Stimulated activated naive CD8-positive, alpha-beta T cell treated with anti-CD3 and anti-CD28 coated beads, Interleukin-15, Interleukin-2, amounts not matched to agents 100 U/mL and 50 U/mL, for 24 hours (primary cell): ENCODE results near the gene PTGES.
A peak's percentile ranks its signal among the peaks of the same experiment; 100 is the strongest.
"Not testable (repeated sequence)": the region's sequence is repeated elsewhere in the genome, so short reads cannot be mapped to it uniquely, and the experiment has no call there.

Source experiments
- ATAC-seq: fragments of 150-1000 bp; cut with Tn5 transposase; one replicate; pipeline ENCODE4 v1.10.0; 2021
- DNase-seq: peaks from one replicate; pipeline ENCODE4 v3.0.0; 2021

PTGES gene, protein sequence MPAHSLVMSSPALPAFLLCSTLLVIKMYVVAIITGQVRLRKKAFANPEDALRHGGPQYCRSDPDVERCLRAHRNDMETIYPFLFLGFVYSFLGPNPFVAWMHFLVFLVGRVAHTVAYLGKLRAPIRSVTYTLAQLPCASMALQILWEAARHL

DNA sequence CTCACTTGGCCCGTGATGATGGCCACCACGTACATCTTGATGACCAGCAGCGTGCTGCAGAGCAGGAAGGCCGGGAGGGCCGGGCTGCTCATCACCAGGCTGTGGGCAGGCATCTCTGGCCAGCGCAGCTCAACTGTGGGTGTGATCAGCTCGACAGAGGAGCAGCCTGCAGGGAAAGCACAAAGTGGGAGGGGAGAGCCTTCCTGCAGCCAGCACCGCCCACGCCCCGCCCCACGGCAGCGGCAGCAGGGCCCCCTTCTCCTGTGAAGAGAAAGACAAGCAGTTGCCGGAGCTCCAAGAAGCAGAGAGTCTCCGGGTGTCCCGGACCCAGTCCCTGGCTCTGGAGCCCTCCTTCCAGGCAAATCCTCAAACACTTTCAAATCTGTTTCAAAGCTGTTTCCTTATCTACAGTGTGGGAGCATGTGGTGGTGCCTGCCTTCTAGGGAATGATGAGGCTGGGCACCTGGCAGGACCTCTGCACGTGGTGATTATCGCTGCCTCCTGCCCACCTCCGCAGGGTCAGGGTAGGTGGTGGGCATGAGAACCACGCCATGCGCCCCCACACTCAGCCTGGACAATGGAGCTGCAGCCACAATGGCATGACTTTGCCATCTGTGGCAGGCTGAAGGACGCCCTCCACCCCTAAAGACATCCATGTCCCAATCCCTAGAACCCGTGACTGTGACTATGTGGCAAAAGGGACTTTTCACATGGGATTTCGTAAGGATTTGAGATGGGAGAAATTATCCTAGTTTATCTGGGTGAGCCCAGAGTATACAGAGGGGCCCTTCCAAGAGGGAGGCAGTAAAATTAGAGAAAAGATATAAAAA lies at the start of gene PTGES:
TSS of gene PTGES (minus strand) at position 143 of the 830 bp plus-strand sequence. CDS start at position 113, 30 bp downstream.
- peak; percentile 63 for DNase-seq
- ATAC-seq = peak; percentile 30

DNA sequence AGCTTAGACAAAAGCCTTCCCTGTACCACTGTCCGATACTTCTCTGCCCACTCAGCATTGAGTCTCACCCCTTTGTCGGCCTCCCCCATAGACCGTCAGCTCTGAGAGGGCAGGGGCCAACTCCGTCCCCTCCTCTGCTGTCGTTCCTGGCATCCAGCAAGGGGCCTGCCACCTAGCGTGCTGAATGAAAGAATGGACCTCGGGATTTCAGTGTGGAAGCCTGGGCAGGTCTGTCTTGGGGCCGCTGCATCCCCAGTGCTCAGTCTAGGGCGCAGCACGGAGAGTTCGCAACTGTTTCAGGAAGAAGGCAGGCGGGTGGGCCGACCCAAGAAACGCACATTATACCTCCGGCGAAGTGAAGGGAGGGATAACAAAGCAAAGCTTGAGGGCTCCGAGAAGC lies 48.7 kb upstream of the PTGES start:
- ATAC-seq = no peak
- DNase-seq = no peak

DNA sequence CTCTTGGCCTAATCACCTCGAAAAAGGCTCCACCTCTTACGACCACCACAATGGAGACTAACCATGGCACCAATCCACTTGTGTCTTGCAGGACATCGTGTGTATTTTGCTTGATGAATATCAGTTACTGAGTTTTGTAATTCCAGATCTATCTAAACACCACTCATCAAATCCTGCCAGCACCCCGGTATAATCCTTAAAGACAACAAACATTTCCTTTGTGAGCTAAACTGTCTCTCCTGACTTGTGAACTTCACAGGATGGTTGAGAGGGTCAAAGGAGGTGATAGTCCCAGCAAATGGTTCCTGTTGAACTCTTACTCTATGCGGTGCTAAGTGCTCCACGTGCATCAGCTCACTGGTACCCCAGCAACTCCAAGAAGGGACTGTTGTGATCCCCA lies 46.1 kb upstream of the PTGES start:
- no peak for ATAC-seq
- DNase-seq = no peak

DNA sequence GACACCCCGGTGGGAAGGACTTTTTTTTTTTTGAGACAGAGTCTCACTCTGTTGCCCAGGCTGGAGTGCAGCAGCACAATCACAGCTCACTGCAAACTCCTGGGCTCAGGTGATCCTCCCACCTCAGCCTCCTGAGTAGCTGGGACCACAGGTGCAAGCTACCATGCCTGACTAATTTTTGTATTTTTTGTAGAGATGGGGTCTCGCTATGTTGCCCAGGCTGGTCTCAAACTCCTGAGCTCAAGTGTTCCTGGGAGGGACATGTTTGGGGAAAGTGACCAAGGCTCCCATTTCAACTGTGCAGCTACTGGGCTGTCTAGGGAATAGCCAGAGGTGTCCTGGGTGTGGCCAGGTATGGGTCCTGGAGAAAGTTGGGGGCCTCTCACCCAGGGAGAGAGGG lies 43.2 kb upstream of the PTGES start:
- ATAC-seq, DNase-seq: not testable (repeated sequence)

DNA sequence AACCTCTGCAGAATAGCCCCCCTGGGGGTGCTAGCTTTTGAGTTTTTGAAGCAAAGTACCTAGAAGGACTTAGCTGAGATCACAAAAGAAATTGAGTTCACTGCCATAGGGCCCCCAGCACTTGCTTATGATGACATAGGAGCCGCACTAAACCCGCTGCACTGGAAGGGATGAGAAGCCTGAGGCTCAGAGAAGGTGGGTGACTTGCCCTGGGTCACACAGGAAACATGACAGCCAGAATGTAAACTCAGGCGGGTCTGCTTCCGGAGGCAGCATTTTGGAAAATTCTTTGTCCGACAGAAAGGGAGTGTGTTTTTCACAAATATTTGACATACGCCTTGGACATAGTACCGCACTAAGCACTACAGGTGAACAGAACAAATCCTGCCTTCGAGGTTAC lies 41.7 kb upstream of the PTGES start:
- DNase-seq = no peak
- no peak for ATAC-seq

DNA sequence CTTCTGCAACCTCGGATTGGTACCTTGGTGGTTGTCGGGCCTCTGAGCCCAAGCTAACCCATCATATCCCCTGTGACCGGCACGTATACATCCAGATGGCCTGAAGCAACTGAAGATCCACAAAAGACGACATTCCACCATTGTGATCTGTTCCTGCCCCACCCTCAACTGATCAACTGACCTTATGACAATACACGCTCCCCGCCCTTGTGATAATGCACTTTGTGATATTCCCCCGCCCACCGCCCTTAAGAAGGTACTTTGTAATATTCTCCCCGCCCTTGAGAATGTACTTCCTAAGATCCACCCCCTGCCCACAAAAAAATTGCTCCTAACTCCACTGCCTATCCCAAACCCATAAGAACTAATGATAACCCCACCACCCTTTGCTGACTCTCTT lies 33.6 kb upstream of the PTGES start:
- DNase-seq (no peak), ATAC-seq (no peak)

DNA sequence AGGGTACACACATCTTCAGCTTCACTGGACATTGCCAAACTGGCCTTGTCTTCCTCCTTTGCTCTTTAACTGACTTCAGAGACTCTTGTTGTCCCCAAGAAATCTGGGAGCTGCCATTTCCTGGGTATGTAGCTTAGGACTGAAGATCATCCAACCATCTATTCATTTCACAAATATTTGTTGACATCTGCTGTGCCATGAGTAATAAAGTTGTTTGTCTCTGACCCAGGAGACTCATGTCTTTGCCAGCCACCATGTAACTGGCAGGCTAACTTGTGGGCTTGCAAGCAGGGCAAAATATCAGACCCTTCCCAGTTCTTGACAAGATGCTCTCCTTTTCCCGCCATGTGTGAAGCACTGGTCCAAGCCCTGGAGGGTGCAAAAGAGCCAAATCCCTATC lies 33.0 kb upstream of the PTGES start:
- DNase-seq (no peak), ATAC-seq (no peak)

DNA sequence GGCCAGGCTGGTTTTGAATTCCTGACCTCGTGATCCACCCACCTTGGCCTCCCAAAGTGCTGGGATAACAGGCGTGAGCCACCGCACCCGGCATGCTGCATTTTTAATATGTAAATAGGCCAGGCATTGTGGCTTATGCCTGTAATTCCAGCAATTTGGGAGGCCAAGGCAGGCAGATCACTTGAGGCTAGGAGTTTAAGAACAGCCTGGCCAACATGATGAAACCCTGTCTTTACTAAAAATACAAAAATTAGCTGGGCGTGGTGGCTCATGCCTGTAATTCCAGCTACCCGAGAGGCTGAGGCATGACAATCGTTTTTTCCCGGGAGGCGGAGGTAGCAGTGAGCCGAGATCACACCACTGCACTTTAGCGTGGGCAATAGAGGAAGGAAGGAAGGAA lies 32.1 kb upstream of the PTGES start:
- DNase-seq, ATAC-seq: not testable (repeated sequence)

DNA sequence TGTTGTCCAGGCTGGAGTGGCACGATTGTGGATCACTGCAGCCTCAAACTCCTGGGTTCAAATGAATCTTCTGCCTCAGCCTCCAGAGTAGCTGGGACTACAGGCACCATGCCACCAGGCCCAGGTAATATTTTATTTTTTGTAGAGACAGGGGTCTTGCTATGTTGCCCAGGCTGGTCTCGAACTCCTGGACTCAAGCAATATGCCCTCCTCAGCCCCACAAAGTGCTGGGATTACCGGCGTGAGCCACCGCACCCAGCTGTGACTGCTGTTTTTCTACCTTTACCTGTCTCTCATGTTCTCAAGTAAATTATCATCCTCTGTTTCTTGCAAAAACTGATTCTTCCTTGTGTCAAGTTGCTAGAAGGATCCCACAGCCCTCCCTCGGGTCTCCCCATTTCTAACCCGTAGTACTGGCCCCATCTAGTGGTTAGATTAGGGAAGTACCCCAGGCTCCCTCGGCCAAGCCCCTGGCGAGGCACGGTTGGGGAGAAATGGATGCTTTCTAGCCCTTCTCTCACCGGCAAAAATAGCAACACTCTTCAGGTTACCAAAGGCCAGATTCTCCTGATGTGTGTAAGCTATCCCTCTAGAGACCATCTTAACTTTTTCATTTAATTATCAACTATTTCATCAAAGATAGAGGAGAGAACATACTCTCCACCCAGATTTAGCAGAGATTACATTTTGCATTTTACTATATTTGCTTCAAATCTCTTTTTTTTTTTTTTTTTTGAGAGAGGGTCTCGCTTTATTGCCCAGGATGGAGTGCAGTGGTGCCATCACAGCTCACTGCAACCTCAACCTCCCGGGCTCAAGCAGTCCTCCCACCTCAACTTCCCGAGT lies 30.9 kb upstream of the PTGES start:
- peak; percentile 88 for ATAC-seq
- DNase-seq = peak; percentile 78

DNA sequence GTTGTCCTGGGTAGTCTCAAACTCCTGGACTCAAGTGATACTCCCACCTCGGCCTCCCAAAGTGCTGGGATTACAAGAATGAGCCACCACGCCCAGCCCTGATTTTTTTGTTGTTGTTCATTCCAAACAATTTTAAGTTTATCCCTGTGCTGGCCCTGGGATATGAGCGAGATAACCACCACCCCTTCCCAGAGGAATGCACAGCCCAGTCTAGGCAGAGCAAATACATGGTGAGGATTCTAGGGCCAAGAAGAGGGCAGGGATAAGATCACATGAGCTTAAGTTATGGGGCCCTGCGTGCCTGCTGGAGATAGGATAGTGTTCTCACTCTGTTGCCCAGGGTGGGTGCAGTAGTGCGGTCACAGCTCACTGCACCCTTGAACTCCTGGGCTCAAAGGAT lies 29.1 kb upstream of the PTGES start:
- no peak for DNase-seq
- ATAC-seq = no peak

DNA sequence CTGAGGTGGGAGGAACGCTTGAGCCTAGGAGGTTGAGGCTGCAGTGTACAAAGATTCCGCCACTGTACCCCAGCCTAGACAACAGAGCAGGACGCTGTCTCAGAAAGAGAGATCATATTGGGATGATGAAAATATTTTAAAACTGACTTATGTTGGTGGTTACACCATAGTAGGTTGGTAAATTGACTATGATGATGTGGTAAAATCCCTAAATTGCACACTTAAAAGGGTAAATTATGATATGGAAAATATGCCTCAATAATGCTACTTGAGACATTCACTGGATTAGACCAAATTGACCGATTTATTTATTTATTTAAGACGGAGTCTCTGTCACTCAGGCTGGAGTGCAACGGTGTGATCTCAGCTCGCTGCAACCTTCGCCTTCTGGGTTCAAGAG lies 28.3 kb upstream of the PTGES start:
- DNase-seq (no peak), ATAC-seq (peak; percentile 9)

DNA sequence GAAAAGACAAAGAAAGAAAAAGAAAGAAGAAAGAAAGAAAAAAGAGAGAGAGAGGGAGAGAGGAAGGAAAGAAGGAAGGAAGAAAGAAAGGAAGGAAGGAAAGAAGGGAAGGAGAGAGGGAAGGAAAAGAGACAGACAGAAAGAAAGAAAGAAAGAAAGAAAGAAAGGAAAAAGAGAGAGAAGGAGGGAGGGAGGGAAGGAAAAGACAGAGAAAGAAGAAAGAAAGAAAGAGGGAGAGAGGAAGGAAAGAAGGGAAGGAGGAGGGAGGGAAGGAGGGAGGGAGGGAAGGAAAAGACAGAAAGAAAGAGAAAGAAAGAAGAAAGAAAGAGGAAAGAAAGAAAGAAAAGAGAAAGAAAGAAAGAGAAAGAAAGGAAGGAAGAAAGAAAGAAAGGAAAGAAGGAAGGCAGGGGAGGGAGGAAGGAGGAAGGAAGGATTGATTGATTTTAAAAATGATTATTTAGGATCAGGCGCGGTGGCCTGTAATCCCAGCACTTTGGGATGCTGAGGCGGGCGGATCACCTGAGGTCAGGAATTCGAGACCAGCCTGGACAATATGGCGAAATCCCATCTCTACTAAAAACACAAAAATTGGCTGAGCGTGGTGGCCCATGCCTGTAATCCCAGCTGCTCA lies 26.8 kb upstream of the PTGES start:
- DNase-seq (no peak), ATAC-seq (no peak)

DNA sequence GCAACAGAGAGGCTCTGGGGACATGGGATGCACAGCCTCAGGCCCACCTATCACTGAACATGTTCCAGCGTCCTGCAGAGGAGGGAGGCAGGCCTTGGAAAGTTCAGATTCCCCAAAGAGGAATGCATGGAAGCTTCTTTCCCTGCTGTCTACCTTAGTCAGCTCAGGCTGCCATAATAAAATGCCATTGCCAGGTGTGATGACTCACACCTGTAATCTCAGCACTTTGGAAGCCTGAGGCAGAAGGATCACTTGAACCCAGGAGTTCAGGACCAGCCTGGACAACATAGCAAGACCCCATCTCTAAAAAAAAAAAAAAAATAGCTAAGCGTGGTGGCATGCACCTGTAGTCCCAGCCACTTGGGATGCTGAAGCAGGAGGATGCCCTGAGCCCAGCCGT lies 25.6 kb upstream of the PTGES start:
- ATAC-seq (no peak), DNase-seq (no peak)

DNA sequence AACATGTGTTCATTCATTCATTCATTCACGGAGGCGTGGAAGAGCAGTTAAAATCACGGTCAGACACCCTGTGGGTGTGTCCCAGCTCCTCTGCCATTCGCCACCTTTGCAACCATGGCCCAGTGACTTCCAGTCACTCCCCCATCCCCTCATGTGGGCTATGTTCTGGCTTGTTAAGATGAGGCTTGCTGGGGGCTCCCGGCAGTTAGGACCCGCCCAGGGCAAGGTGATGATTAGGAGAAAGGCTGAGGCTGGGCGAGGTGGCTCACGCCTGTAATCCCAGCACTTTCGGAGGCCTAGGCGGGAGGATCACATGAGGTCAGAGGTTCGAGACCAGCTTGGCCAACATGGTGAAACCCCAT lies 24.9 kb upstream of the PTGES start:
- DNase-seq = peak; percentile 28
- peak; percentile 8 for ATAC-seq

DNA sequence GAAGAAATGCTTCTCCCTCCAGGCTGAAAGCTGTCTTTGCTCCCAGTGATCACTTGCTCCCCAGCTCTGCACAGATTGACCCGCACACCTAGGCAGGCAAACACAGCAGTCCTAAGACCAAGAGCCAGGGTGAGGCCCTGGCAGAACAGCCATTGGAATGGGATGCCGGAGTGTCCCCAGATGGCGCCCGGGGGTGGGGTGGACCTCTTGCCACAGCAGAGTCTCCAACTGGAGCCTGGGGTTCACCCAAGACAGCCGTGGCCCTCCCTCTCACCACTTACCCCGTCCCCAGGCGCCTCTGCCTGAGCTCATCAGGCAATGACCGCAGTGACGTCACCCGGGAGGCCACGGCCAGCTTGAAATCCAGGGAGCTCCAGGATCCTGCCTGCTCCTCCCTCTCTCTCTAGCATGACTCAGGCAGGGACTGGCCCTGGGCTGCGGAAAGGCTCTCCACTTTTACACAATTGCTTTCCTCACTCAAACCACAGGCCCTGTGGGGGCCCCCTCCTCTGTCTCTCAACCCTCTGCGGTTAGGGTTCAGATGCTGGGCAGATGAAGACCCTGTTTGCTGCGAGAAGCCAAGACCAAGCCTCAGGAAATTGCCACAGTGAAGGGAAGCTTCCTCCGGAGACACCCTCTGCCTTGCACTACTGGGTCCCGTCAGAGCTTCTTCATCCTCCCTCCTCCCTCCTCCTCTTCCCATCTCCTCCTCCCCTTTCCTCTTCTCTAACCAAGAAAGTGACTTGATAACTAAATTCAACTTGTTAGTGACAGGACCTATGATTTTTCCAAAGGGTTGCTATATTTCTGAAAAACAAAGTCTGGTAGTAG lies 24.3 kb upstream of the PTGES start:
- peak; percentile 88 for DNase-seq
- ATAC-seq = peak; percentile 89

DNA sequence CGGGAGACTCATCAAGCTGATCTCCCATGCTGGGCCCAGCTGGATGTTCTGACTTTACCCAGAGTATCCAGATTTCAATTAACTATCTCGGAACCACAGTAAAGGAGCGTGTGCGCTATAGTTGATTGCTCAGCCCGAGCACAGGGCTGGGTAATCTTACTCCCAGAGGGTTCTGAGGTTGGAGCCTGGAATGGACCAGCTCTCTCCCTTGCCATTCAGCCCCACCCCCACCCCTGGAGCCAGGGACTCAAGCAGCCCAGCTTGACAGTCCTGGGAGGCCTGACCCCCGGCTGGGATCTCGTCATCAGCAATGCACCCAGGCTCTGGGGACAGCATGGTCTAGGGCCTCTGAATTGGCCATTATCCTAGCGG lies 23.7 kb upstream of the PTGES start:
- DNase-seq = no peak
- ATAC-seq = no peak

DNA sequence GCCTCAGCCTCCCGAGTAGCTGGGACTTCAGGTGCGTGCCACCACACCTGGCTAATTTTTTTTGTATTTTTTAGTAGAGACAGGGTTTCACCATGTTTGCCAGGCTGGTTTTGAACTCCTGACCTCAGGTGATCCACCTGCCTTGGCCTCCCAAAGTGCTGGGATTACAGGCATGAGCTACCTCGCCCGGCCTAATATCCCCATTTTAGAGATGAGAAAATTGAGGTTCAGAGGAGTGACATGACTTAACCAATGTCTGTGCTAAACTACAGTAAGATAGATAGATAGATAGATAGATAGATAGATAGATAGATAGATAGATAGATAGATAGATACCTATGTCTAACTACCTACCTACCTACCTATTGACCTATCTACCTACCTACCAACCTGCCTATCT lies 23.3 kb upstream of the PTGES start:
- not testable (repeated sequence) for ATAC-seq, DNase-seq

DNA sequence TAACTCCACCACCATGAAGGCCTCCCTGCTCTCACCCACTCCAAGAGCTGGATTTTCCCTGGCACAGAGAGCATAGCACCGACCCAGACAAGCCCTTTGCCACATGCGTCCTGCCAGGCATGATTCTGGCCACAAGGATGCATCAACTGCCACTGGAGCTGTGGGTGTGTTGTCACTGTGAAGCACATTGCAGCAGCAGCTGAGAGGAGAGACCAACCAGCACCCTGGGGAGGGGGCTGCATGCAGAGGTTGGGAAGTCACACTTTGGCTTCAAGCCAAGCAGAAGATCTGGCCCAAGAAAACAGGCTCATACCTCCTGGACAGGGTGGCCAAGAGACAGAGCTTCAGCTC lies 22.6 kb upstream of the PTGES start:
- ATAC-seq = no peak
- DNase-seq = no peak

DNA sequence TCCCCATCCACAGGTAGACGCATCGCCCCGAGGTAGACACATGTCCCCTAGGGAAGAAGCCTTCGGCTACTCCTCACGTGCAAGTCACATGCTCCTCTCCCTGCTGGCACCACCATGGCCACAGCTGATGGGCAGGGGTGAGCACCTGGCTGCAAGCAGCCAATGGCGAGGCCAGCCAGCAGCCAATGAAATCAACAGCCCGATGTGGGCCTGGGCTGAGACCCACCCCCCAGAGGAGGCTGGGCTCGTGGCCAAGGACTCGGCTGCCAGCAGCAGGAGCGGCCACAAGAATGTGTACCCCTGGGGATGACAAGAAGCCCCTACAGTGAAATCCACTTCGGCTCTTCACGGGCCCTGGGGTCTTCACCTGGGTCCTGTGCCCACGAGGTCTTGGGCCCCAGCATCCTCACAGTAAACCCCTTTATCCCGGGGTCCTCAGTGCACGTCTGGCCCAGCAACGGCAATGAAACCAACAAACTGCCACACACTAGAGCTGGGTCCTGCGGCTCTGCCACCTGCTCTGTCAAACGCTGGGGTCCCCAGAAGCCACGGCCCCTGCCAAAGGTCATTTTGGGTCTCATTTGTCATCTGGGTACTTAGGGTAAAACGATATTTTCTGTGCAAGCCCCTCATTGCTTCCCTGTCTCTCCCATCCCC lies 22.1 kb upstream of the PTGES start:
- DNase-seq (no peak), ATAC-seq (no peak)

DNA sequence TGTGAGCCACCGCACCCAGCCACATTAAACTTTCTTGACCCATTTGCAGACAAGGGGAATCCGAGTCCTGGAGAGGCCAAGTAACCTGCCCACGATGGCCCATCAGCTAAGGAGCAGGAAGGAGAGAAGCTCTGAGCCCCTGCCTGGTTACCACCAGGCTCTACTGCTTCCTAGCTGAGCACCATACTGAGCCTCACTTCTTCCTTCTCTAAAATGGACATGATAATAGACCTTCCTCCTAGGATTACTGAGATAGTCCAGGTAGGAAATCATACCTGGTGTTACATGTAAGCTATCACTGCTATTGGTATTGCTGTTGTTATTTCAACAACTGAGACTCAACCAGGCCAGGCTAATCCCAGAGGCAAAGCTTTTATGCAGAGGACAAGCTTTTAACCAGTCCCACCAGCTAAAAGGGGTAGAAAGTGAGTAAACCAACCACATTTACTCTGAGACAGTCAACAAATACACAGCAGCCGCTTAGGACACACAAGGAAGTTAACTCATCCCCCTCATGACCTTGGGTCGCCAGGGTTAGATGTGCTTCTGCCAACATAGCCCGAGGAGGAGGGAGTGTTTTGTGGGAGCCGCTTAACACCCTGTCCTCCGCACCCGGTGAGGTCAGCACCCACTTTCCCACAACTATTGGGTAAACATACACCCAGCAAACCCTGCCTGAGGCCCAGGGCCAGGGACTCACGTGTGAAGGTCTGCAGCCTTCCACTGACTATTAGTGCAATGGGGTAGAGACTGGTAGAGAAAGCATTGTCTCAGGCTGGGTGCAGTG lies 20.6 kb upstream of the PTGES start:
- ATAC-seq (no peak), DNase-seq (no peak)

DNA sequence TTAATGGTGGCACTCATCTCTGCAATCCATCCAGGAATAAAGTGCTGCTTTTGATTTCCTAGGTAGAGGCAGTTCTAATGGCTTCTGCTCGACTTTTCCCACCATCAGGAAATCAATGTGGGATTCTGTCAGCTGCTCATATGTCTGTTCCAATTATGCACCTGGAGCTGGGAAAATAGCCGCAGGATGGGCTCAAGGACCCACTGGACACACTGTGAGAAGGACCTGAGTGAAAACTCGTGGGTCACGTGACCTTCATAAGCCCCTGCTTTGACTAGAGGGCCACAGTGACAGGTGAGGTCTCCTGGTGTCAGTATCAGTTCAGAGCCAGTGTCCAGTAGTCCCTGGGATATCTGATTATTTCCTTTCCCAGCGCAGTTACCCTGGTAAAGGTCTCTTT lies 17.9 kb upstream of the PTGES start:
- no peak for DNase-seq
- ATAC-seq = no peak
